GM12878 (cell line): ENCODE data around the gene EDC4.

ENCODE experiments used
- CHD1 ChIP-seq: IDR thresholded peaks from 2 replicates; pipeline ENCODE4 v1.6.1; 2012; ENCODE audit warnings: low read depth, low read length, improper control_type of control experiment
- E2F4 ChIP-seq: IDR thresholded peaks from 2 replicates; pipeline ENCODE4 v1.6.1; 2012; ENCODE audit warnings: low read depth, low read length, improper control_type of control experiment
- FOXM1 ChIP-seq: IDR thresholded peaks from 2 replicates; pipeline ENCODE4 v1.6.1; 2012; ENCODE audit warnings: low read depth, mild to moderate bottlenecking, inconsistent platforms, low read length, moderate library complexity
- NR2C1 ChIP-seq: fragments of 450-650 bp; IDR thresholded peaks from 2 replicates; pipeline ENCODE4 v1.6.1; 2017; ENCODE audit warnings: antibody characterized with exemption, mild to moderate bottlenecking, moderate library complexity
- RFX5 ChIP-seq: IDR thresholded peaks from 2 replicates; pipeline ENCODE4 v1.6.1; 2011; ENCODE audit warnings: low read depth, low read length, improper control_type of control experiment
- ZNF622 ChIP-seq: fragments of 450-650 bp; IDR thresholded peaks from 2 replicates; pipeline ENCODE4 v1.6.1; 2017; ENCODE audit warnings: mild to moderate bottlenecking, inconsistent platforms
- ZSCAN29 ChIP-seq: fragments of 450-650 bp; IDR thresholded peaks from 2 replicates; pipeline ENCODE4 v1.6.1; 2017; ENCODE audit warnings: mild to moderate bottlenecking, moderate library complexity

- TF ChIP-seq FOXM1 (no peak), ZSCAN29 (no peak), RFX5 (no peak), NR2C1 (no peak), E2F4 (no peak), ZNF622 (no peak), CHD1 (no peak)
Measured at GRCh38 chr16:67877064-67877463, 4.2 kb downstream of the EDC4 start.
